ENCODE data around the gene AVPI1.

DNA sequence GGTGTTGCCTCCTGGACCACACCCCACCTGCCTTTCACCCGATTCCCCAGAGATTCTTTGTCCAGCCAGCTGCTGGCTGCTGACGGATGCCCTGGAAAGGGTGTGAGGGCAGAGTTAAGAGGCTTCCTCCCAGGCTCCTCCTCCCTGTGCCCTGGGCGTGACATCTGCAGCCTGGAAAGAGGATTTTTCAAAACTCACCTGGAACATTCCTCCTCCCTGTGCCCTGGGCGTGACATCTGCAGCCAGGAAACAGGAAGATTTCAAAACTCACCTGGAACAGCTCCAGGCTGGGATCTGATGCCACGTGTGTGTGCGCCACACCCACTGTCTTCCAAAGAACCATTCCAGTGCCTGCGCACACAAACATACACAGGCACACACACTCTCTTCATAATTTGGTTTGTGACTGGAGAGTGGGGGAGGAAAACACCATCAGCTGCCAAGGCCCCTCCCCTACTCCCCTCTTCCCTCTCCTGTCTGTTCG, 31.7 kb upstream of the AVPI1 start:
- TF ChIP-seq ARNT (IDR thresholded peaks at IDR 0.05) (no peak), LEF1 (IDR thresholded peaks at IDR 0.05; ENCODE audit: borderline replicate concordance) (no peak), ELF4 (IDR thresholded peaks at IDR 0.05) (no peak), TARDBP (IDR thresholded peaks at IDR 0.05) (no peak), BHLHE40 (IDR thresholded peaks at IDR 0.05; ENCODE audit: borderline replicate concordance) (no peak), FOXA1 (IDR thresholded peaks at IDR 0.05) (no peak), L3MBTL2 (conservative IDR thresholded peaks at IDR 0.05) (no peak), SUZ12 (IDR thresholded peaks at IDR 0.05) (no peak), CTBP1 (IDR thresholded peaks at IDR 0.05; ENCODE audit: borderline replicate concordance) (no peak), SP1 (IDR thresholded peaks at IDR 0.05) (no peak), FOXK2 (IDR thresholded peaks at IDR 0.05) (no peak), PKNOX1 (IDR thresholded peaks at IDR 0.05) (no peak)

Measured in HEK293T (cell line).